HG03108 (cell line): ENCODE data around the gene SLC51A.
"Not testable (repeated sequence)": the region's sequence is repeated elsewhere in the genome, so short reads cannot be mapped to it uniquely, and the experiment has no call there.

Source experiments
- ATAC-seq: cut with Tn5 transposase; IDR thresholded peaks from one replicate; pipeline ENCODE4 v1.9.1; 2021; ENCODE audit warnings: moderate library complexity; ENCODE audit not compliant: unreplicated experiment

Gene SLC51A

GRCh38 chr3:196193133-196193735 is 23.1 kb upstream of the SLC51A start:
- ATAC-seq = no peak

- ATAC-seq = no peak
These were observed 22.4 kb upstream of the SLC51A start for GRCh38 chr3:196193736-196194541.

- ATAC-seq = no peak
These were observed 21.8 kb upstream of the SLC51A start for GRCh38 chr3:196194542-196194915.

DNA sequence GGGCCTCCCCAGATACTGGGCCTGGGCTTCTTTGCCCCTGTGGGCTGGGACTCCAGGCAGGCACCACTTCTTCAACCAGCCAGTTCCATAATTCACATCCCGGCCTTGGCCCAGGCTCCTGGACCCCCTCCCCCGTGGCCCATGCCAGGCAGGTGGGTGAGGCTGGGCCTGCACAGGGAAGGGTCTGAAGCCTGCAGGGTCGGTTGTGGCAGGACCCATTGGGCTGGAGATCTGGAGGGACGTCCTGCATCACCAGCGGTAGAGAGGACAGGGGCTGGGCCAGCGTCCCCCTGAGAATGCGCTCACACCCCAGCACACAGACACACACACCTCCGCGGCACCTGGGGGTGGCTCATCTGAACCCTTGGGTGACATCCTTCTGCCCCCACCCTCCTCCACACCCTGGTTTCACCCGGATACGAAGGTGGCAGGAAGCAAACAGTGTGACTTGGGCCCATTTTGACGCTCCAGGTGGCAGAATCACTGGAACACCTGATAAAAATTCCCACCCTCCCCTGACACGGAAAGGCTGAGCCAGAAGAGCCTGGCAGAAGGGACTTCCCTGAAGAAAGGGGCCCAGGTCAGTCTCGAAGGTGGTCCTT is 20.6 kb upstream of the SLC51A start:
- no peak for ATAC-seq

DNA sequence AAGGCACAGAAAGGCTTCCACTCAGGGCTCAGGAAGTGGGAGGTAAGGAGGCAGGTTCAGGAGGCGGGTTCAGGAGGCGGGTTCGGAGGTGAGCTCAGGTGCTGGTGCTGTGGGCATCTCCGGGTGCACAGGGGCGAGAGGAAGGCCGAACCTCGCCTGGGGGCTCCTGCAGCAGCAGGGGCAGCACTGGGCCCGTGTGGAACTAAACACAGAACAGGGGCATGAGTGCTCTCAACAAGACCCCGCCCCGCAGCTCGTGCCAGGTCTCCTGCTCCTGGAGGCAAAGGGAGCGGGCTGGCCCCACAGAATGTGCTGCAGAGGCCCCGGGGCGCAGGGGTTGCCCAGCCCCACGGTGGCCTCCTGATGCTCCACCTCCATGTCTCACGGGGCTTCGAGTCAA is 18.8 kb upstream of the SLC51A start:
- ATAC-seq = no peak

DNA sequence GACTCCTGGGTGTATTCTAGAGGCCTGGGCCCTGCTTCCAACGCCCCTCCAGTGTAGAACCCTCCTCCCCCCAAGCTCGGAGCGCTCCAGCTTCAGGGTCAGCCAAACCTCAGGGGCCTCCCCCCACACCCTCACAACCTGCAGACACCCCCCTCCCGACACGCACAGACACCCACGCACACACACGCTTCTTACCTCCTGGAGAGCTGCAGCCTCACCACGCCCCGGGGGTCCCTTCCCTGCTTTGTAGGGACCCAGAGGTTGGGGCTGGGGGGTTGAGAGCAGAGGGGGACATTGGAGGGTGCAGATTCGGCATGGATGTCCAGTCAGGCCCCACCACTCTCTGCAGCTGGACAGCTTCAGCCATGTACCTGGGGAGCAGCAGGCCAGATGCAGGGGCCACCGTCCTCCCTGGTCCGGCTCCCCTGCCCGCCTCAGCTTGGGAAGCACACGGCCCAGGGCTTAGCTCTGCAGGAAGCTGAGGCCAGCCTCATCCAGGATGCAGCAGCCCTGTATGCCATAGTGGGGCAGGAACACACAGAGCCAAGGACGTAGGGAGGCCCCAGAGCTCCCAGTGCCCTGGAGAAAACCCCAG is 18.2 kb upstream of the SLC51A start:
- no peak for ATAC-seq

GRCh38 chr3:196198771-196199753 is 17.3 kb upstream of the SLC51A start:
- ATAC-seq = no peak

DNA sequence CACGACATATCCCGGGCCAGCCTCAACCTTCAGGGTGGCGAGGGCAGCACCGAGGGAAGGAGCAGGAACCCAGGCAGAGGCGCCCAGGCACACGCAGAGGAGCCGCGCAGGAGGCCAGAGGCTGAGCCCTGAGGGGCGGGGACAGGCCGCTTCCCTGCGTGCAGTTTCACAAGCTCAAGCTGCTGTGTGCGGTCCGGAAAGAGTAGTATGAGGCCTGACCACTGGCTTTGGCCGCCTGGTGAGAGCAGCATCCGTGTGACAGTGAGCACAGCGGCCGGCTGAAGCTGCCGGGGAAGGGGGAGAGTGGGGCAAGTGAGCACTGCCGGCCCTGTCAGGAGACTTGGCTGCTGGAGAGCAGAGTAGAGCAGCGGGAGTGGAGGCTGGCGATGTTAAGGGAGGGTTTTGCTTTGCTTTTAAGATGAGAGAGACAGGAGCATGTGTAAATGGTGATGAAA is 13.8 kb upstream of the SLC51A start:
- peak; percentile 46 for ATAC-seq

DNA sequence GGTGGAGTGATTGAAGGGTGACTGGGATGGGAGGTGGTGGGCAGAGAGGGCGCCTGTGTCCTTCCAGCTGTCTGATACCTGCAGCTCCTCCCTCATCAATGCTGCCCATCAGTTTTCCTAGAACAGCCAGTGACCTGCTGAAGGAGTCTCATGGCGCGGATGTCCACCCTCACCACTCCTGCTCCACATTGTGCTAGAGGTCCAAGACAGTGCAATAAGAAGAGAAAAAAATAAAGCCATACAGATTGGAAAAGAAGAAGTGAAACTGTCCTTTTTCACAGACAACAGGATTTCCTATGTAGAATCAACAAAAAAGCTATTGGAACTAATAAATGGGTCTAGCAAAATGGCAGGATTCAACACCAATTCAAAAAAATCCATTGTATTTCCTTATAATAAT is 12.5 kb upstream of the SLC51A start:
- no peak for ATAC-seq

GRCh38 chr3:196205442-196206205 is 10.7 kb upstream of the SLC51A start:
- not testable (repeated sequence) for ATAC-seq

- no peak for ATAC-seq
These were observed 9.0 kb upstream of the SLC51A start for GRCh38 chr3:196207159-196207832.

DNA sequence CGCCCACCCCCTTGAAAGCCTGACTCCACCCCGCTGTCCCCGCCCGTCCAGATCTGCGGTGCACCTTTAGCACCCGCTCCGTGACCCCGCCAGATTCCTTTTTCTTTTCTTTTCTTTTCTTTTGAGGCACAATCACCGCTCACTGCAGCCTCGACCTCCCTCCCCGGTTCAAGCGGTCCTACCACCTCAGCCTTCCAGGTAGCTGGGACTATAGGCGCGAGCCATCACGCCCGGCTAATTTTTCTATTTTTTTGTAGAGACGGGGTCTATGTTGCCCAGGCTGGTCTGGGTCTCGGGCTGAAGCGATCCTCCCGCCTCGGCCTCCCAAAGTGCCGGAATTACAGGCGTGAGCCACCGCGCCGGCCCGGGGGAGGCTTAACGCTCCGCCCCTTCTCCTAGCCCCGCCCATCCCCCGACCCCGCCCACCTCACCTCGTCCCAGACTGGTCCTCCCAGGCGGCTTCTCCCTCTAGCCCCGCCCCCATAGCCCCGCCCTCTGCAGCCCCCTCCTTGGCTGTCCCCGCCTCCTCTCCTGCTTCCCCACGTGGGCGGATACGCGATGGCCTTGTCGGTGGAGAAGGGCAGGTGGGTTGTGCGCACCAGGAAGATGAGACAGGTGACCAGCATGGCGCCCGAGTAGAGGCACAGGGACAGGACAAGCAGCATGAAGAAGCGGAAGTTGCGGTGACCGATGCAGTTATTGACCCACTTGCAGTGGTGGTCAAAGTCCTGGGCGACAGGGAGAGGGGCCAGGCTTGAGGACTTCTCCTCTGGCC is 8.3 kb upstream of the SLC51A start:
- no peak for ATAC-seq

GRCh38 chr3:196208942-196209695 is 7.2 kb upstream of the SLC51A start:
- ATAC-seq = no peak

DNA sequence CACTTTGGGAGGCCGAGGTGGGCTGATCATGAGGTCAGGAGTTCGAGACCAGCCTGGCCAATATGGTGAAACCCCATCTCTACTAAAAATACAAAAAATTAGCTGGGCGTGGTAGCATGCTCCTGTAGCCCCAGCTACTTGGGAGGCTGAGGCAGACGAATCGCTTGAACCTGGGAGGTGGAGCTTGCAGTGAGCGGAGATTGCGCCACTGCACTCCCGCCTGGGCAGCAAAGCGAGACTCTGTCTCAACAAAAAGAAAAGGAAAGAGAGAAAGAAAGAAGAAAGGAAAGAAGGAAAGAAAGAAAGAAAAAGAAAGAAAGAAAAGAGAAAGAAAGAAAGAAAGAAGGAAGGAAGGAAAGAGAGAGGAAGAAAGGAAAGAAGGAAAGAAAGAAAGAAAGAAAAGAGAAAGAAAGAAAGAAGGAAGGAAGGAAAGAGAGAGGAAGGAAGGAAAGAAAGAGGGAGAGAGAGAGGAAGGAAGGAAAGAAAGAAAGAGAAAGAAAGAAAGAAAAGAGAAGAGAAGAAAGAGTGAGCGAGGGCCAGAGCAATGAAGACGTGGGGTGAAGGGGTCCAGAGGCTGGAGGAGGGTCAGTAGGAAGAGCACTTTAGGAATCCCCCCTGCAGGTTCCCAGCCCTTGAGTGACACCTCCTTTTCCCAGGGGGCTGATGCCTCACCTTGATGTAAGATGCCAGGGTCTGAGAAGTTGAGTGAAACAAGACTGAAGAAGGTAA is 6.2 kb upstream of the SLC51A start:
- ATAC-seq = not testable (repeated sequence)

GRCh38 chr3:196210673-196211556 is 5.4 kb upstream of the SLC51A start, which contains the start of gene ZDHHC19:
Gene ZDHHC19 (minus strand): TSS chr3:196211400. CDS start chr3:196211315, 85 bp downstream.
- ATAC-seq = no peak
